Cardiac muscle cell (in vitro differentiated cells and primary cell): ENCODE measurements around the gene C3orf38. TPM values are rescaled to one million over a fixed set of nuclear protein-coding genes. Genes with fewer than 3 reads are reported as not detected.
"Not testable (repeated sequence)": the region's sequence is repeated elsewhere in the genome, so short reads cannot be mapped to it uniquely, and the experiment has no call there.

ENCODE experiments used
- DNase-seq, 2 donors: peaks; one replicate each; pipeline versions ENCODE4 v3.0.0 to v3.0.0-alpha.2; 2010 to 2017; ENCODE audit warnings: low read depth in 1 of 2, low spot score in 1 of 2
- H3K27ac ChIP-seq: fragments of 200-600 bp; sonication (generic); 2 replicates; pipeline ENCODE4 v1.5.1; 2016
- H3K27me3 ChIP-seq: fragments of 200-600 bp; sonication (generic); 2 replicates; pipeline ENCODE4 v1.6.0; 2016; ENCODE audit warnings: control low read depth
- H3K36me3 ChIP-seq: fragments of 200-600 bp; sonication (generic); 2 replicates; pipeline ENCODE4 v1.5.1; 2016; ENCODE audit warnings: control low read depth
- H3K4me1 ChIP-seq: fragments of 200-600 bp; sonication (generic); 2 replicates; pipeline ENCODE4 v1.8.1; 2017; ENCODE audit warnings: low read depth, mild to moderate bottlenecking, mixed run types
- H3K4me3 ChIP-seq: fragments of 200-600 bp; sonication (generic); 2 replicates; pipeline ENCODE4 v1.5.1; 2016; ENCODE audit warnings: mild to moderate bottlenecking
- H3K9me3 ChIP-seq: fragments of 200-600 bp; sonication (generic); 2 replicates; pipeline ENCODE4 v1.5.1; 2017; ENCODE audit warnings: low read depth, mild to moderate bottlenecking, control low read depth
- polyA plus RNA-seq: library from polyadenylated mRNA; unstranded; fragments of >200 nt; fragmentation: Nextera tagmentation; extraction: Ambion mirVana; gene quantifications from 2 replicates; pipeline ENCODE4 v1.2.1, GENCODE V29; 2016
- total RNA-seq: library from RNA; depleted of rRNA; stranded (reverse); fragments of >200 nt; gene quantifications from 2 replicates; pipeline ENCODE4 v1.2.3, GENCODE V29; 2016
- TF ChIP-seq, protein P1 (sequence below): IDR thresholded peaks from 2 replicates; pipeline ENCODE4 v1.5.1; 2012; ENCODE audit warnings: low read depth, mild to moderate bottlenecking, low read length

C3orf38 gene
- total and polyA plus RNA-seq, 2 experiments from 2014 or later: 20.3 to 22.3 TPM

DNA sequence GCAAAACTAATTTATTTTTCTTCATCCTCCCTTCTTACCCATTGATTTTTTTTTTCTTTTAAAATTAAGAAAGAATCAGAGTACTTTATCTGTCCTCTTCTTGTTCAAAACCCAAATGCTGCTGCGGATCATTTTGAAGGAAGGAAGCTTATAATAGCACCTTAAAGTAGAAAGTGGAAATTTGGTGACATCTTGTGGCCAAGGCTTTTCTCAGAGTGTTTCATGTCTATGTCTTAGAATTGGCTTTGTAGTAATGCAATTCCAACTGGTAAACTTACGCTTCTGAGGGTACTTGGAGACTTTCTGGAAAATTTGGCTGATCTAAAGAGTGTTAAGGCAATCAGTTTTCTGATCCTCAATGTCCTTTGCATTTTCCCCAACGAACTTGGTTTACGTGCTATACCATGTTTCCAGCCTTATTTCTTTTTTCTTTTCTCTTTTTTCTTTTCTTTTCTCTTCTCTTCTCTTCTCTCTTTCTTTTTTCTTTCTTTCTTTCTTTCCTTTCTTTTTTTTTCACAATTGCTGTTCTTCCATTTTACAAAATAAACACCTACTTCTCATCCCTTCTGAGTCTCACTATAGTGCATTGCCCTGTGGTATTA is 30.7 kb downstream of the C3orf38 start:
- TF ChIP-seq, protein P1, sequence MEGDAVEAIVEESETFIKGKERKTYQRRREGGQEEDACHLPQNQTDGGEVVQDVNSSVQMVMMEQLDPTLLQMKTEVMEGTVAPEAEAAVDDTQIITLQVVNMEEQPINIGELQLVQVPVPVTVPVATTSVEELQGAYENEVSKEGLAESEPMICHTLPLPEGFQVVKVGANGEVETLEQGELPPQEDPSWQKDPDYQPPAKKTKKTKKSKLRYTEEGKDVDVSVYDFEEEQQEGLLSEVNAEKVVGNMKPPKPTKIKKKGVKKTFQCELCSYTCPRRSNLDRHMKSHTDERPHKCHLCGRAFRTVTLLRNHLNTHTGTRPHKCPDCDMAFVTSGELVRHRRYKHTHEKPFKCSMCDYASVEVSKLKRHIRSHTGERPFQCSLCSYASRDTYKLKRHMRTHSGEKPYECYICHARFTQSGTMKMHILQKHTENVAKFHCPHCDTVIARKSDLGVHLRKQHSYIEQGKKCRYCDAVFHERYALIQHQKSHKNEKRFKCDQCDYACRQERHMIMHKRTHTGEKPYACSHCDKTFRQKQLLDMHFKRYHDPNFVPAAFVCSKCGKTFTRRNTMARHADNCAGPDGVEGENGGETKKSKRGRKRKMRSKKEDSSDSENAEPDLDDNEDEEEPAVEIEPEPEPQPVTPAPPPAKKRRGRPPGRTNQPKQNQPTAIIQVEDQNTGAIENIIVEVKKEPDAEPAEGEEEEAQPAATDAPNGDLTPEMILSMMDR: peak; percentile 59
- no peaks in the 10 kb centered on the region for H3K9me3 ChIP-seq
- no peak overlapping the region for H3K27ac ChIP-seq
- H3K4me3 ChIP-seq: no peak overlapping the region
- peak; percentile 23 to 75 for DNase-seq
- H3K27me3 ChIP-seq: no peaks in the 10 kb centered on the region
- H3K4me1 ChIP-seq: no peaks in the 10 kb centered on the region
- no peaks in the 10 kb centered on the region for H3K36me3 ChIP-seq

DNA sequence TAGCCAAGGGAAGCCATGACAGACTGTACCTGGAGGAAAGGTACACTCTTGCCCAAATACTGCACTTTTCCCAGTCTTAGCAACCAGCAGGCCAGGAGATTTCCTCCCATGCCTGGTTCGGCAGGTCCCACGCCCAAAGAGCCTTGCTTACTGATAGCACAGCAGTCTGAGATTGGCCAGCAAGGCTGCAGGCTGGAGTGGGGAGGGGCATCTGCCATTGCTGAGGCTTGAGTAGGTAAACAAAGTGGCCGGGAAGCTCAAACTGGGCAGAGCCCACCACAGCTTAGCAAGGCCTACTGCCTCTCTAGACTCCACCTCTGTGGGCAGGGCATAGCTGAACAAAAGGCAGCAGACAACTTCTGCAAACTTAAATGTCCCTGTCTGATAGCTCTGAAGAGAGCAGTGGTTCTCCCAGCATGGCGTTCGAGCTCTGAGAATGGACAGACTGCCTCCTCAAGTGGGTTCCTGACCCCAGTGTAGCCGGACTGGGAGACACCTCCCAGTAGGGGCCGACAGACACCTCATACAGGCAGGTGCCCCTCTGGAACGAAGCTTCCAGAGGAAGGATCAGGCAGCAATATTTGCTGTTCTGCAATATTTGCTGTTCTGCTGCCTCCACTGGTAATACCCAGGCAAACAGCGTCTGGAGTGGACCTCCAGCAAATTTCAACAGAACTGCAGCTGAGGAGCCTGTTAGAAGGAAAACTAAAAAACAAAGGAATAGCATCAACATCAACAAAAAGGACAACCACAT is 32.6 kb downstream of the C3orf38 start:
- H3K4me1 ChIP-seq, H3K9me3 ChIP-seq, H3K36me3 ChIP-seq, H3K4me3 ChIP-seq, H3K27me3 ChIP-seq, H3K27ac ChIP-seq, DNase-seq: not testable (repeated sequence)

DNA sequence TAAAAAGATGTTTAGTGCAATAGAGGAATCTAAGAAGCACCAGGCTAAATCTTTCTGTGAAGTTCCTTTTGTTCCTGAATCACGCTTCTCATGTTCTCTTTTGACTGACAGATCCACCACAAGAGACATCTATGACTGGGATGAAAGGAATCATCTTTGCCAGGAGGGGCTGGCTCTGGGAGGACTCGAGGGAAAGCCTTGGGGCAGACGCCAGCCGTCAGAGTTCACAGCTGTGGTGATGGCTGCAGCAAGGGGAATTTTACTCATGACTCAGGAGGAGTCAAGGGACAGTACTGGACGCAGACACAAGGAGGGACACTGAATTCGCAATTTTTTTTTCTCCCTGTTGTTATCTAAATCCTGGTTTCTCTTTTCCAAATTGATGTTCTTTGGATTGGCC is 38.7 kb downstream of the C3orf38 start:
- Histone ChIP-seq H3K27ac (no peak overlapping the region), H3K4me1 (no peaks in the 10 kb centered on the region), H3K4me3 (no peak overlapping the region), H3K36me3 (no peaks in the 10 kb centered on the region), H3K9me3 (no peaks in the 10 kb centered on the region), H3K27me3 (no peaks in the 10 kb centered on the region)
- TF ChIP-seq, protein P1: no peak
- DNase-seq: peak in 1 of 2 donors; percentile 33

GRCh38 chr3:88189361-88189810 is 39.6 kb downstream of the C3orf38 start:
- TF ChIP-seq, protein P1: no peak
- Histone ChIP-seq H3K4me1 (no peaks in the 10 kb centered on the region), H3K27ac (no peak overlapping the region), H3K27me3 (no peaks in the 10 kb centered on the region), H3K4me3 (no peak overlapping the region), H3K36me3 (no peaks in the 10 kb centered on the region), H3K9me3 (no peaks in the 10 kb centered on the region)
- no peak for DNase-seq

DNA sequence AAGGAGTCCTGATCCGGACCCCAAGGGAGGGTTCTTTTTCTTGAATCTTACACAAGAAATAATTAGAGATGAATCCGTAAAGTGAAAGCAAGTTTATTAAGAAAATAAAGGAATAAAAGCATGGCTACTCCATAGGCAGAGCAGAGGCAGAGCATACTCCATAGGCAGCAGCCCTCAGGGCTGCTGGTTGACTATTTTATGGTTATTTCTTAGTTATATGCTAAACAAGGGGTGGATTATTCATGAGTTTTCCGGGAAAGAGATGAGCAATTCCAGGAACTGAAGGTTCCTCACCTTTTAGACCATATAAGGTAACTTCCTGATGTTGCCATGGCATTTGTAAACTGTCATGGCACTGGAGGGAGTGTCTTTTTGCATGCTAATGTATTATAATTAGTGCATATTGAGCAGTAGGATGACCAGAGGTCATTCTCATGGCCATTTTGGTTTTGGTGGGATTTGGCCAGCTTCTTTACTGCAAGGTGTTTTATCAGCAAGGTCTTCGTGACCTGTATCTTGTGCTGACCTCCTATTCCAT is 42.2 kb downstream of the C3orf38 start:
- H3K27me3 ChIP-seq: no peaks in the 10 kb centered on the region
- TF ChIP-seq, protein P1: no peak
- H3K36me3 ChIP-seq: no peaks in the 10 kb centered on the region
- H3K4me3 ChIP-seq: no peak overlapping the region
- DNase-seq: no peak
- H3K27ac ChIP-seq: no peak overlapping the region
- H3K4me1 ChIP-seq: no peaks in the 10 kb centered on the region
- H3K9me3 ChIP-seq: no peaks in the 10 kb centered on the region

DNA sequence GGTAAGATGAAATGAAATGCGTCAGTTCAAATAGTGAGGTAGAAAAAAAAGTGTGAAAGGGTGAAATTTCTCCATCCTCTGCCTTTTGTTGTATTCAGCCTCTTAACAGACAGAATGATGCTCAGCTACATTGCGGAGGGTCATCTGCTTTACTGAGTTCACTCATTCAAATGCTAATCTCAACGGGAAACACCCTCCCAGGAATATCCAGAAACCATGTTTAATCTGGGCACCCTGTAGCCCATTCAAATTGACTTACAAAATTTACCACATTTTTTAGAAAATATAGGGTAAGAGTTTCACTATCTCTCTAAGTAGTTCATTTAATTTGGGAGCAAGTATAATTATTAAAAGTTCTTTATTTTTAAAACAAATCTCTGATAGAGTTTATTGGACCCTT is 42.9 kb downstream of the C3orf38 start:
- no peak for DNase-seq
- Histone ChIP-seq H3K4me3 (no peak overlapping the region), H3K36me3 (no peaks in the 10 kb centered on the region), H3K4me1 (no peaks in the 10 kb centered on the region), H3K27ac (no peak overlapping the region), H3K27me3 (no peaks in the 10 kb centered on the region), H3K9me3 (no peaks in the 10 kb centered on the region)
- TF ChIP-seq, protein P1: no peak
